HG03439 (cell line): ENCODE data around the gene SETBP1.

Experiments used
- ATAC-seq: cut with Tn5 transposase; IDR thresholded peaks from one replicate; pipeline ENCODE4 v1.9.1; 2021; ENCODE audit warnings: mild to moderate bottlenecking, moderate library complexity; ENCODE audit not compliant: unreplicated experiment

Gene SETBP1

DNA sequence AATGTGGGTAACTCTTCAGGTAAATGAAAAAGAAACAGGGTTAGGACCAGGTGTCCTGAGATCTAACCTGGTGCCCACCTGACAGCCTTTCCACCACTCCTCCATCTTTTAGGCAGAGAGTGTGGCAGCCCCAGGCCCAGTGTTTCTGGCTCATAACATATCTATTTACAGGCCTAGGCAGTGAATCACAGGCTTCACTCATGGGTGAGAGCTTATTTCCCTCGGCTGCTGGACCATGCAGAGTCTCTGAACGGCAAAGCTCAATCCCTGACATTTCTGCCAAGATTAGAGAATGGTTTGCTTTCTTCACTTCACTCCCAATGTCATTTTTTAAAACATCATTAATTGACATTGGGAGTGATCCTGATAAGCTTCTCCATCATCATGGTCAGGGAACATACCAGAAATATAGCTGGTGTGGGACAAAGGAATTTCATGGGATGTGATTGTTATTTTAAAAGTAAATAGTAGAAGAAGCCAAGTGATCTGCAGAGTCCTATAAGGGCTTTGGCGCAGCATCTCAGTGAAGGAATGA, 323.9 kb downstream of the SETBP1 start:
- no peak for ATAC-seq

DNA sequence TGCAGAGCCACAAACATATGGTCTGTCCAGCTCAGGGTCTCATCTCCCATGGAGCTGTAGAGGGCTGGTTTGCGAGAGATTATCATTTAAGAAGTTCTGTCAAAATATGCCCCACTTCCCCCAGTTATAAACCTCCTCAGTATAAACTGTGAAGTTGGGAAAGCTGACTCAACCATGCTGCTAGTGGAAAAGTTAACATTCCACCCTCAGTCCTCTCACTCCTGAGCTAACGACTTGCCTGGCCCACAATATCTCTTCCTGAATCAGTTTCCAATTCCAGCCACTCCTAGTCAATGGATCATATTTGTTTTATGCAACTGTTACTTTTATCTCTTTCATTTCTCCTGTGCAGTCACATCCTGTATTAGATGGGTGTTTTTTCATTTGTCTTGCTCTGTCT, 326.2 kb downstream of the SETBP1 start:
- ATAC-seq, result no peak

DNA sequence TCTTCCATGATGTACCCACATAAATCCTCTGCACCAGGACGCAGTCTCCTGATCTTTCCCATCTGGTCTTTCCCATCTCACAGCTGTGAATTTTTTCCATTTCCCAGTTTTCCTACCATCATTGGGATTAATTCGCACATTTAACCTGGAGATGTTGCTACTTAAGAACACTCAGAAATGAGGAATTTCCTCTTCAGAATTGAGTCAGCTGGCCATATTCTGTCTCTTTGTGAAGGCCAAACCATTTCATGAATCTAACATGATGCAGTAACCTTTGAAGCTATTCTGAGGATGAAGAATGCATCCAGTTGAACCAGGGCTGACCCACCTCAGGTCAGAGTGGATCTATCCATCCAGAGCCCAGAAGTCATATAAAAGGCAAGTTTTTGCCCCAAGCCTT, 326.8 kb downstream of the SETBP1 start:
- ATAC-seq, result no peak

DNA sequence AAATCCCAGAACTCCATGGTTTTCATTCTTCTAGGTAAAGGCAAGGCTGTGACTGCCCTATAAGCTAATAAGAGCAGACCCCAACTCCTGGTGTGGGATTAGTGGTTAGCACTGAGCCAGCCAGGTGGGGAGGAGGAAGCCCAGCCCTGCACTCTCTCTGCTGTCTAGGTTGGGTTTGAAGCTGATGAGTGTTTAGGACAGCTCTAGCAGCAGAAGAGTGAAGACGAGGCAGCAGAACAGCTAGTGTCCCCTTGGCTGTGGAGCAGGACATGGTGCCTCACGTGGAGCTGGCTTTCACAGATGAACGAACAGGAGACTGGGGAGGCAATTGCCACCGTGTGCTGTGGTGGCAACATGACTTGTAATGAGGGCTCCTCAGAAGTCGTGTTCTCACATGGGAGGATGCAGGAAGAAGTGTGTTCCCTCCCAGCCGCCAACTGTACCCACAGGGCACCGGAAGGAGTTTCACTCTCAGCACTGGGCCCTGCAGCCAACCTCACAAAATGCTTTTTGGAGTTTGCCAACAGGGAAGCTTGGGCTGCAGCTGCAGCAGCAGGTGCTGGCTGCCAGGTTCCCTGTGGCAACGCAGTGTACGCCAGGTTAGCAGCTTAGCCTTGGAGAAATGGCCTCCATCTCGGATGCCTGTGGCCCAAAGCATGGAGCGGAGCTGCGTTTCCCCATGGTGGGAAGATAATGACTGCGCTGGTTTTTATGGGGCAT, 328.2 kb downstream of the SETBP1 start:
- ATAC-seq, result no peak

DNA sequence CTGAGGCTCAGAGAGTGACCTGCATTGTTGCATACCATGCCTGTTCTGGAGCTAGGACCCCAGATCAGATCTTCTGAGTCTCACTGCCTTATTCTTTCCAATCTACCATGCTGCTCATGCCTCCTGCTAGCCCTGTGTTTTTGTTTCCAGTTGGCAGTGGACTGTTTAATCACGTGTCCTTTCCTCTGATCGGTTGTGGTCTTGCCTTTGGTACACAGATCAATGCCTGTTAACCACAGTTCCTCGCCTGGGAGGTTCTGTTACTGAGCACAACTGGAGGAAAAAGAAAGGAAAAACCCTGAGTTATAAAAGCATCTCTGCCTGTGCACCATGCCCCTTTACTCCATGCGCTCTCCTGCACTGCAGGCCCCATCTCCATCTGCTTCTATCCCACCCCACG, 329.1 kb downstream of the SETBP1 start:
- no peak for ATAC-seq

DNA sequence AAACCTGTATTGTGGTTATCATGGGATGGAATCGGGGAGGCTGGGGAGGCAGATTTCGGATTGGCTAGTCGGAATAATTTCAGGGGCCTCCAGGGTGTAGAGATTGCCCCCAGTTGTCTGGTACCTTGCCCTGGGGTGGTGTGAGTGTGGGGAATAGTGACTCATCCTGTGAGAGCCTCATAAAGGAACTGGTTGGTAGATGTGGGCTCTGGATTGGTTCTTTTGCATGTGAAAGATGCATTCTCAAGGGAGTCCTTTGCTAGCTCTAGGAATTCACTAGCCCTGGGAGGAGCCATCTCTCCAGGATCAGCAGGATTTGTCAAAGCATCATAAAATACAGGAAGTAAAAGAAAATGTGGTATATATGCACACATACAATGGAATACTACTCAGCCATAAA, 331.6 kb downstream of the SETBP1 start:
- ATAC-seq, result no peak

DNA sequence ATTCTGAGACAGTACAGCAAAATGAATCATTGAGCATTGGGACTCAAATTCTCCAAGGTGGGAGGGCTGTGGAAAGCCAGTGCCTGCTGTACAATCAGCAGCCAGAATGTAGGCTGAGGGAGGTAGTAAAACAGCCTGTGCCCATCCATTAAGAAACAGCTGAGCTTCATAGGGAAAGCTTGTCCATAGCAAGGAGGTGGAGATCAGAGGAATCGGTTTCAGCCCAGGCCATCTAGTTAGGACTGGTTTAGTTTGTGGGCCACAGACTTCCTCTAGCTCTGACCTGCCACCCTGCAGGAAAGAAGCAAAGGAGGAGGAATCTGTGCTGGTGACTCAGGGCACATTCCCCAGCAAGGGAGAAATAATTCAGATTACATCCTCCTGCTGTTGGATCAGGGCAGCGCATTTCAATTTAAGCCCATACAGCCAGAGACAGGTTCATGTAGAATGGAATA, 333.4 kb downstream of the SETBP1 start:
- ATAC-seq, result no peak

DNA sequence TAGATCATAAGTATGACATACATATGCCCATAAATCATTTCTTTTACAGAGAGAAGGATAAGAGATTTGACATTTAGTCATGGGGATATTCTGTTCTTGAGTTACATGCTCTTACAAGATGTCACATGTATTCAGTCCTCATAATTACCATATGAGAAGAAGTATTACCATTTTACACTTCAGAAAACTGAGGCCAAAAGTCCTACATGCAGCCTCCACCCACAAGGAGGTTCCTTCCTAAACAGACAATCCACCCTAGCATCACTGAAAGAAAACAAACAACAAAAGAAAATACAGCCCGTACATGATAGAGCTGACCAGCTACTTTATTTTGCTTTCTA, 335.1 kb downstream of the SETBP1 start:
- ATAC-seq, result no peak

DNA sequence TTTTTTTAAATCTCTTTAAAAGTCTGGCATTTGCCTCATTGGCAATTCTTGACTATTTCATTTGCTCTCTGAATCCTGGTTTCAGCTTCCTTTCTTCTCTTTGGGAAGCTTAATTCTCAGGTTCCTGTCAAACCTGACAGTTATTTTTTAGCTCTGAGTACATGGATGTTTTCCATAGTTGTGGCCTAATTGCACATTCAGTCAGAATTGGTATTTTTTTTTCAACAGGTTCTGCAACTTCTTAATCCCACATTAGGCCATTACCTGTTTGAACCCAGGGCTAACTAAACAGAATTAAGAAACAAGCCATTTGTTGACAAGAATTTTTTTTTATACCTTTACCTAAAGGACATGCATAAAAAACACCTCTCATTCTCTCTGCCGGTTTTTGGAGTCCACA, 338.8 kb downstream of the SETBP1 start:
- ATAC-seq, result no peak

DNA sequence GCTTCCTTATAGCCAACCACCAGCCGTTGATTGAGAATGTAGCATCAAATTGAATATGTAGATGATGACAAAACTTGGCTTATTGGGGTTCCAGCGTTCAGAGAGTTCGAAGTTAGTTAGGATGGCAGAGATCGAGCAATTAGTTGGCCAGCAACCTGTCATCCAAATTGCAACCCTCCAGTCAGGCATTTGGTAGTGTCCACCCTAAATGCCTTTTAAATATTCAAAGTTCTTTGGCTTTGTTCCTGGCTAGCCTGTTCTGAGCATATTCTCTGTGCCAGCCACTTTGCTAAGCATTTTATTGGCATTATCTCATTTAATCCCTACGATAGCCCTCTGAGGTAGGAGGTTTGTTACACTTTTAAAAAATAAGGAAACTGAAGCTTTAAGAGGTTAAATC, 342.8 kb downstream of the SETBP1 start:
- ATAC-seq, result no peak

DNA sequence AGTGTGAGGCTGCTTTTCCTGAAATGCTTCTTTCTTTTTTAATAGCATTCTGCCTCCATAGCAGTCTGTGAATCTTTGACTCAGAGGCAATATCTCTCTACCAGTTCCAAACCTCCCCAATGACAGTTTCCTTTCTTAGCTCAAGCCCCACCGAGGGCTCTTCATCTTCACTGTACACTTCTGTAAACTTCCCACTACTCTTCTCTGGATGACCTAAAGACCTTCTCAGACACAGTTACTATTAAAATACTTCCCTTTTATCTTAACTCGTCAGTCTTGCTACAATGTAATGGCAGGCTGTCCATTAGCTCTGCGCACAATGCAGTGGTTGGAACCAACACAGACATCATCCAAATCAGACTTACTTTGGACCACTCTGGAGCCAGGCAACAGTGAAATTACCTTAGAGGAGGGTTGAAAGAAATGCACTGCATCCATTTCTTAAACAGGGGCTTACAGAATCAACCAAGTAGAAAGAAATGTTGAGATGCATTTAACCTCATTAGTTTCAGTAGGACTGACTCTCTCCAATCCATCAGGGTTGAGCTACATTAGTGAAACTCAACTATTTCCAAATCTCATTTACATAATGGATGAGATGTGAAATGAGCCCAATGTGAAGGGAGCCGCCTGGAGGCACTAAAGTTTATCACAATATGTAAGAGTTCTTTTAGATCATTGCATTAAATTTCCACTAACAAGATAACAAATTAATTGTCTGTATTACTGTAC, 343.8 kb downstream of the SETBP1 start:
- ATAC-seq, result no peak

DNA sequence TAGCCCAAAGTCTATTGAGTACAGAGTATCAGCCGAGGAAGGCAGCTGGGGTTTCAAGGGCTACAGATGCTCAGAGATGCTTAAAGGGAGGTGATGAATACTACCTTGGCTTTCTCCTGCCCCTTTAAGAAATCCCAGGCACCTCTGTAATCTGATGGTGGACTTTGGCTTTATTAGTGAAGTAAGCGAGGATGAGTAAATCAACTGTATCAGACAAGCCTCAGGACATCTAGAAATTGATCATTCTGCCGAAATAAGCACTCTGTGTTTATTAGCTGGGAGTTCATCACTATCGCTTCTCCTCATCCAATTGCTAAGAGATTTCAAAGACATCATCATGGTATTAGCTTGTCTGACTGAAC, 344.4 kb downstream of the SETBP1 start:
- ATAC-seq, result no peak

DNA sequence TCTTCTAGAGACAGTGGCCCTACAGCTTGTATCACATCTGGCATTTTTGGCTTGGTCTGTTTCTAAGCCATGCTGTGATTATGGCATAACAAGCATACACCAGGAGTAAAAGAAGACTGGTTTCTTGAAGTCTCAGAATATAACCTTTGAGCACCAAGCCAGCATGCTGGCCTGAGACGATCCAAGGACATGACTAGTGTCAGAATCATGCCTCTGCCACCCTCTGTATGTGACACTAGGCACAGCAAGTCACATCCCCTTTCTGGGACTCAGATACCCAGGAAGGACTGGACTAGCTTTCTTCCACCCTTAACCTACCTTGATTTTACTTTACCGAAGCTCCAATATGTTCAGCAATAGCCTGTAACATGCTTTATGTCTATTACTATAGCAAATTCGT, 345.5 kb downstream of the SETBP1 start:
- ATAC-seq, result no peak

DNA sequence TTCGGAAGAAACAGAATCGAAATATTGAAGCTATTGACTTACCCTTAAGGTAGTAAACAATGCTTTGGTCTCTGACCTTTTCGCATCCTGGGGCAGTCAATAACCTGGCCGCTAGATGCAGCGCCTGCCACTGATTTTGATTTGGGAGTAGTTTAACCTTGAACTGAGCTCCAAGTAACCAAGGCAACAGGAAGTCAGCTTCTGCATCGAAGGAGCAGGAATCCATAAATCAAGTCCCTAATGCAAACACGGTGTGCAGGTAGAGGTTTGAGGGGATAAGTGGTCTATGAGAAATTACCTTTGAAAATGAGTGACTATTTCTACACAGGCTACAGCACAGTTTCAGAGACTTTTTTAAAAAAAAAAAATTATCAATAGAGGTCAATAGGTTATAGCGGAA, 353.5 kb downstream of the SETBP1 start:
- no peak for ATAC-seq

DNA sequence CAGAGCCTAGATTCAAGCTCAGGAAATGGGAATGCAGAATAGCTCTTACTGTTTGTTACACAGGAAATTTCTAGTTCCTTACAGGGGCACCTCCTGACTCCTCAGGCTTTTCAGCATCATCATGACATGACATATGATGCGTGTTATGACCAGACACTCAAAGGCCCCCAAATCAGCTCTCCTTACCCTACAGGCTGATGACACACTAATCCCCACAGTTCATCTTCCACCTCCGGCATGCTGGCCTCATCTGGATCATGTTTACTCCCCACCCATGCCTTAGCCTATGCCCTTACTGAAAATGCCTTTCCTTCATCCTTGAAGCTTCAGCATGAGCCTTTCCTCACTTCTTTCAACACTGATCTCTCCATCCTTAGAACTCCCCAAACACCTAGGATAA, 356.9 kb downstream of the SETBP1 start:
- ATAC-seq, result no peak

DNA sequence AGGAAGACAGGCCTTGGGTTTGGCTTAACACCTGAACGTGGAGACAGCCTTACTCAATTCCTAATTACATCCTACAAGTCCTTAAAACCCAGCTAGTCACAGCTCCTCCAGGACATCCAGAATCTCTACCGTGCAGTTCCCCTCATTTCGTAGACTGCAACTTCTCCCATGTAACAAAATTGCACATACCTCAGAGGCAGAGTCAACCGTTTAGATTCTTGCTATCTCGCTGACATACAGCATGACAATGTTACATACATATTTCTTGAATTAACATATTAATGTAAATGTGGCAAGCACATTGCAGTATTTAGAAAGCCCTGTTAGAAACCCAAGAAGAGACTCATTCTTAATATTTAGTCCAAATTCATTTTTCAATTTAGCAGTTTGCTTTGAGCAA, 358.7 kb downstream of the SETBP1 start:
- no peak for ATAC-seq

DNA sequence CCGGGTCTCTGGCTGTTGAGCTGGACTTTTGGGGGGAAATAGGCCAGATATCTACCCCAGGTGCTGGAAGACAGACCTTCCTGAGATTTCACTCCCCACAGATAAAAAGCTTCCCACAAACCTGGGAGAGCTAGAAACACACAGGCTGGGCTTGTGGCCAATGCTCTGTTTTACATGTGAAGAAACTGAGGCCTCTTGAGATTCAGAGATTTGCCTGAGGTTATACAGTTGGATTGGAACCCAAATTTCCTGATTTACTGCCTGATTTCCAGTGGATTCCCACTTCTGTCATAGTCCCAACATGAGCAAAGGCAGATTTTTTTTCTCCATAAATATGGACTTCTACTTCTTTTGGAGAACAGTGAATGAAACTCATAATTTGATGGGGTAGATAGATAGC, 360.2 kb downstream of the SETBP1 start:
- ATAC-seq, result no peak

DNA sequence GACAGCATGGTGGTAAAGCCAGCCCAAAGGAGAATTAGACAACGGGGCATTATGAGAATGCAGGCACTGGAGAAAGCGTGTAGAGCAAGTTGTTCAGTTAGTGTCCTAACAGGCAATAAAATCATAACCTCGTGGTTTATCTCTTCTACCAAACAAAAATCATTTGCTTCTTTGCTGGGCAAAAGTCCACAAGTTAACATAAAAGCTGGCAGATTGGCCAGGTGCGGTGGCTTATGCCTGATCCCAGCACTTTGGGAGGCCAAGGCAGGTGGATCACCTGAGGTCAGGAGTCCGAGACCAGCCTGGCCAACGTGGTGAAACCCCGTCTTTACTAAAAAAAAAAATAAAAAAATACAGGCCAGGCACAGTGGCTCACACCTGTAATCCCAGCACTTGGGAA, 364.1 kb downstream of the SETBP1 start:
- no peak for ATAC-seq

DNA sequence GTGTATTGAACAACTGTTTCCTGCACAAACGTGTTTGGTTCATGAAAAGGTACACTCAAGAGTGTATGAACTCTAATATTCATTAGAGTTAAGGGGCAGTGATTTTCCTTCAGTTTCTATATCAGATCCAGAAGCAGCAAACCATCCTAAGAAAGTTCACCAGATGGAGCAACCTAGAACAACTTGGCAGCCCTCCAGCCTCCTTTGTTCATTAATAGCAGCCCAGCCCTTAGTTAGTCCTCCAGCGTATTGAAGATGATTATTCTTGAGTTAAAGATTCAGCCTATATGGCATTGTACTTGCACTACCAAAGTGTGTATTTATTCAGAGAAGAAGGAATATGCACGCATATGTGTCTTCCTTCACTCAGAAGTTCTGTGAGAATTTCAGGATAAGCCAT, 365.5 kb downstream of the SETBP1 start:
- no peak for ATAC-seq

DNA sequence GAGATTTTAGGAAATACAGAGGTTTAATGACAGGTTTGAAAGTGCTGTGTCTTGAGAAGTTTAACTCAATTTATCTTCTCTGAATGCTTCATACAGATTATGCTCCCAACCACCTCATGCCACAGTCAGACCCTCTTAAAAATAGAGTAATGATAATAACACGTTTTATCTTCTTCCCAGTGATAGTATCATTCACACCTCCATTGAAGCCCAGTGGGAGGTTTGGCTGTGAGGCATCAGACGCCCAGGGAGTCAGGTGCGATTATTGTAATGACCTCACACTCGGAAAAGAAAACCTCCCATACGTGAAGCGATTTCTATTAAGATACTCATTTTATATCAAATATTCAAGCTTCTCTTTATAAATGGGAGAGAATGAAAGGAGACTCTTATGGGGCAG, 366.3 kb downstream of the SETBP1 start:
- ATAC-seq, result no peak

DNA sequence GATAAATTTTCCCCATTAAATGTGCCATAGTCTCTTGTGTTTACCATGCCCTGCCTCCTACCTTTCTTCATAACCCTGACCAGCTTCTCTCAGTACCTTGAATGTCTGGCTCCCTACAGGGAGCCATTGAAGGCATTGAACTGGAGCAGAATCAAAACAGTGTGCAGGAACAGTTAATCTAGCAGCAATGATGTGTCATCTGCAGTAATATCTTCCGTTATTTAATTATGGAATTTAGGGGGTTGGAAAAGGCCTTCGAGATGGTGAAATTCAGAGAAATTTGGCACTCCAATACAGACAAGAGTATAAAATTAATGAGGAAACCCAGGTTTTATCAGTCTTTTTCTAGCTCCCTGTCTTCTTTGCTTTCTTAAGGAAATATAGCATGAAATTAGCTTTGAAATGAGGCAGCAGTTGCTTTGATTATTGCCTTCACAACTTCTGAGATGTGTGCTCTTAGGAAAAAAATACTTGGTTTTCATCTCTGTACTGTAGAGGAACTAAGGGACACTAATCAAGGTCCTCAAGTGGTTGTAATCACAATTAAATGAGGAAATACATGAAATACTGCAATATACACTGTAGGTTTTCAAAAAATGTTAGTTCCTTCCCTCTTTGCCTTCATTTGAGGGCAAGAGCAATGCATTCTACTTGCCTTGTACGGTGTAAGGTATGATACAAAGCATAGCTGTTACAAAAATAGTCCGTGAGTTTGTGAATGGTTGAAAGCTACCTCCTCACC, 369.1 kb downstream of the SETBP1 start:
- no peak for ATAC-seq
